Right renal pelvis (tissue), 4 donors: ENCODE results near the gene KCNN3. TPM values are rescaled to one million over a fixed set of nuclear protein-coding genes. Genes with fewer than 3 reads are reported as not detected.
A peak's percentile ranks its signal among the peaks of the same experiment; 100 is the strongest.
"Not testable (repeated sequence)": the region's sequence is repeated elsewhere in the genome, so short reads cannot be mapped to it uniquely, and the experiment has no call there.

Experiments
- DNase-seq, 4 donors: peaks; one replicate each; pipeline ENCODE4 v3.0.0-alpha.2; 2013; ENCODE audit warnings: low read depth in 4 of 4, low spot score in 3 of 4, missing footprints in 1 of 4
- polyA plus RNA-seq, 4 donors: library from polyadenylated mRNA; unstranded; fragments of 120-200 nt; gene quantifications; one replicate each; pipeline ENCODE4 v1.2.1, GENCODE V29; 2013; ENCODE audit not compliant: insufficient read length in 4 of 4

Gene KCNN3
- polyA plus RNA-seq, 4 donors, result 2.3 to 2.8 (median 2.6) TPM

DNA sequence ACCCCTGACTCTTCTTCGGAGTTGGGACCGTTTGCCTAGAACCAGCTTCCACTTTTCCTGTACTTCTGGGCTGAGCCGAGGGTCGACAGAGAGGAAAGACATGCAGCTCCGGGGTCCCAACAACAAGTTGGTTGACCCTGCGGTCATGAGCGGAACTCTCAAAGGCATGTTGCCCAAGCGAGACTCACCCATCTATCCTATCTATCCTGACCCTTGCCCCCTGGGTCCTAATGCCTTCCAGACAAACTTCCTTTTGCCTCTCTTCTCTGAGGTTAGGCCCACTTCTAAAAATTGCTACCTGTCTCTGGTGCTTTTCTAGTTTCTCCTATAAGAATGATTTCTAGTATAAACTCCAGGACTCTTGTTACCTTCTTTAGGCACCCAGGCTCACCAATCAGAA, 197.8 kb downstream of the KCNN3 start:
- not testable (repeated sequence) for DNase-seq

- not testable (repeated sequence) for DNase-seq
These were observed 198.7 kb downstream of the KCNN3 start for GRCh38 chr1:154671412-154671811.

- DNase-seq, result not testable (repeated sequence)
These were observed 199.5 kb downstream of the KCNN3 start for GRCh38 chr1:154670310-154671270.

- DNase-seq, result peak; percentile 54 to 62 (median 58)
These were observed 200.4 kb downstream of the KCNN3 start for GRCh38 chr1:154669464-154670282.

- no peak for DNase-seq
These were observed 203.9 kb downstream of the KCNN3 start for GRCh38 chr1:154666051-154666790.

- DNase-seq, result no peak
These were observed 205.6 kb downstream of the KCNN3 start for GRCh38 chr1:154664331-154665002.

- no peak for DNase-seq
These were observed 206.5 kb downstream of the KCNN3 start for GRCh38 chr1:154663471-154664060.

DNA sequence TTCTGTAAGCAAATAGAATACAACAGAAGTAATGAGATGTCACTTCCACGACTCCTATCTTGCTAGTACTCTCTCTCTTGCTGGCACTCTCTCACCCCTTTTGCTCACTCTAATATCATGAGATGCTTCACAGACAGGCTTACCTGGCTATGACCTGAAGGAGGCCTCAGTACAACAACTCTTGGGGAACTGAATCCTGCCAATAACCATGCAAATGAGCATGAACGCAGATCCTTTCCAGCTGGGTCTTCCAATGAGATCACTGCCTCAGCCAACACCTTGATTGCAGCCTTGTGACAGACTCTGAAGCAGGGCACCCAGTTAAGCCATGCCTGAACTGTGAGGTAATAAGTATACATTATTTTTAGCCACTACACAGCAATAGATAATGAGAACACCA, 209.0 kb downstream of the KCNN3 start:
- no peak for DNase-seq

DNA sequence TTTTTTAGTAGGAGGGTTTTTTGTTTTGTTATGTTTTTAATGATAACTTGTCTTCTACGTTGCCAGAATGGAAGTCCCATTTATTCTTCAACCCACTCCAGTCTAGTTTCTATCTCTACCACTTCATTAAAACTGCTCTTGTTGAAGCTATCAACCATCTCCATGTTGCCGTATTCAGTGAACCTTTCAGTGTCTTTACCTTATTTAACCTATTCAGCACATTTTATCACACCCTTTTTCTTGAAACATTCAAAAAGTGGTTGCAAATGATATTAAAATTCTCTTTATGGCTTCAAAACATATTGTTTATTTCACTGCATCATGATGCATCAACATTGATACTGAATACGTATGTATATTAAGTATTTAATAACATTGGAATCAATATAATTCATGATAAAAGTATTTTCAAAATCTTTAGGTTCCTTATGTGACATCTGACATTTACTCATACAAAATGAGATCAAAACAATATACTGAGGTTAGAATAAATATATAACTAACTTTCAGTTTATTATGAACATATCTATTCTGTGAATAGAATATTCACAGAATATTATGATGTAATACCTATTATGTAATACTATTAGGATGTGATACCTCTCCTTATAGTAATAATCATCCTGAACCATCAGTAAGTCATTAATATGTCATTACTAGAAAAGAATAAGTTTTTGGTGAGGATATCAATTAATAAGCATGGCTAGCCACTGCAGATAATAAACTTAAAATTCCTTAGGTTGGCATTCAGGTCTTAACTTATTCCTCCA, 210.1 kb downstream of the KCNN3 start:
- DNase-seq, result no peak

DNA sequence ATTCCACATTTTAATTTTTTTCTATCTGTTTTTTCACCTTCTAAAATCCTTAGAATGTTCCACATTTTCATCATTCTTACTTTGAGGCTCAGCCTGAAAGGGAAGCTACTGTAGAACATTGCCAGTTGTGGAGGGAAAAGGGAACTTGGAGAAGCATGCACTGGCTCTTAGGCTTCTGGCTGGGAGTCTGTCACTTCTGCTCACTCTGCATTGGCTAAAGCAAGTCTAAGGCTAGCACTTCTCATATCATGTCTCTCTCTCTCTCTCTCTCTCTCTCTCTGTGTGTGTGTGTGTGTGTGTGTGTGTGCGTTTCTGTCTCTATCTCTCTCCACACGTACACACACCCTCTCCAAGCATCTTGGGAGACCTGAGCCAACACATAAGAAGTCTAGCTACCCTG, 212.5 kb downstream of the KCNN3 start:
- DNase-seq, result no peak

DNA sequence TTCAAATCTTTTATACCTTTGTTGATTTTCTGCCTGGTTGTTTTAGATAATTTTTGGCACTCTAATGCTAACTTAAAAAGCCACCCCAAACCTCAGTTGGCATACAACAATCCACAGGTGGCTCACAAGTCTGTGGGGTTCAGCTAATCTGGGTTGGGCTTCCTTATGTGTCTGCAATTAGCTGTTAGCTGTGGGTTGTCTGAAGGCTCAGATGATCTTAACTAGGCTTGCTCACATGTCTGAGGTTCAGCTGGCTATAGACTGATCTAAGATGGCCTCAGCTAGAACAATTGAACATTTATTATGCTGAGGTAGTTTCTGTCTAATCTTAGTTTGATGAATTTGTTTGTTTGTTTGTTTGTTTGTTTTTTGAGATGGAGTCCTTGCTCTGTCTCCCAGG, 217.2 kb downstream of the KCNN3 start:
- no peak for DNase-seq

Other genes starting within 250 kb of the KCNN3 start
- 10 to 100 TPM; 33.2 to 44.8 (median 34.6) TPM for gene PMVK, start 66.4 kb upstream of the KCNN3 start, polyA plus RNA-seq
- gene PBXIP1, start 85.8 kb upstream of the KCNN3 start, polyA plus RNA-seq, result 10 to 100 TPM; 64.9 to 74.6 (median 71.5) TPM
- gene PYGO2, start 91.5 kb upstream of the KCNN3 start, polyA plus RNA-seq, result 10 to 100 TPM; 46.9 to 52.2 (median 50.7) TPM
- 10 to 100 TPM; 87.1 to 89.4 (median 88.0) TPM for gene SHC1, start 100.5 kb upstream of the KCNN3 start, polyA plus RNA-seq
- 100 to 1,000 TPM in 2 of 4 donors, 10 to 100 TPM in 2; 89.4 to 103 (median 100) TPM for gene CKS1B, start 104.4 kb upstream of the KCNN3 start, polyA plus RNA-seq
- 10 to 100 TPM; 29.7 to 31.6 (median 30.8) TPM for gene FLAD1, start 113.1 kb upstream of the KCNN3 start, polyA plus RNA-seq
- gene LENEP, start 123.3 kb upstream of the KCNN3 start, polyA plus RNA-seq, result under 1 TPM; 0.26 to 0.43 (median 0.34) TPM
- gene ZBTB7B, start 132.5 kb upstream of the KCNN3 start, polyA plus RNA-seq, result 10 to 100 TPM; 13.0 to 17.4 (median 14.4) TPM
- 1 to 10 TPM; 1.6 to 2.1 (median 1.8) TPM for gene DCST2, start 163.5 kb upstream of the KCNN3 start, polyA plus RNA-seq
- under 1 TPM; 0.19 to 0.31 (median 0.28) TPM for gene DCST1, start 163.5 kb upstream of the KCNN3 start, polyA plus RNA-seq
- 10 to 100 TPM; 42.9 to 63.4 (median 44.4) TPM for gene ADAM15, start 181.0 kb upstream of the KCNN3 start, polyA plus RNA-seq
- 10 to 100 TPM; 18.5 to 22.9 (median 21.4) TPM for gene EFNA4, start 193.5 kb upstream of the KCNN3 start, polyA plus RNA-seq
- gene EFNA3, start 208.6 kb upstream of the KCNN3 start, polyA plus RNA-seq, result 1 to 10 TPM; 6.0 to 7.9 (median 7.1) TPM